Ovary (tissue), 3 donors: ENCODE data around the gene NAPSA.
"Not testable (repeated sequence)": the region's sequence is repeated elsewhere in the genome, so short reads cannot be mapped to it uniquely, and the experiment has no call there.

ENCODE experiments used
- CTCF ChIP-seq, 3 donors: fragments of 450-650 bp in 2 of 3; fragments of 200-600 bp in 1 of 3; IDR thresholded peaks; one replicate each; pipeline versions ENCODE4 v1.5.1 to v1.8.0; 2016 to 2022; ENCODE audit warnings: antibody characterized with exemption in 3 of 3, mild to moderate bottlenecking in 1 of 3
- EP300 ChIP-seq: sonication (generic); formaldehyde crosslinking; IDR thresholded peaks from one replicate; pipeline ENCODE4 v1.6.1; 2017; ENCODE audit warnings: antibody characterized with exemption
- POLR2A ChIP-seq: fragments of 450-650 bp; IDR thresholded peaks from one replicate; pipeline ENCODE4 v1.6.1; 2017; ENCODE audit warnings: antibody characterized with exemption, mild to moderate bottlenecking, moderate library complexity
- donor health status: DM: no; HTN: no; CAD: no.

DNA sequence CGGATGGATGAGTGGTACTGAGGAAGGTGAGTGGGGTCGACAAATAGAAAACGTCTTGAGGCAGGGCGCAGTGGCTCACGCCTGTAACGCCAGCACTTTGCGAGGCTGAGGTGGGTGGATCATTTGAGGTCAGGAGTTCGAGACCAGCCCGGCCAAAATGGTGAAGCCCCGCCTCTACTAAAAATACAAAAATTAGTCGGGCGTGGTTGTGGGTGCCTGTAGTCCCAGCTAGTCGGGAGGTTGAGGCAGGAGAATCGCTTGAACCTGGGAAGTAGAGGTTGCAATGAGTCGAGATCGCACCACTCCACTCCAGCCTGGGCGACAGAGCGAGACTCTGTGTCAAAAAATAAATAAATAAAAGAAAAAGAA is 35.5 kb downstream of the NAPSA start:
- TF ChIP-seq CTCF (IDR thresholded peaks at IDR 0.05); POLR2A; EP300: not testable (repeated sequence)
